Spleen (tissue), 11 donors: ENCODE measurements around the gene RARA. TPM values are rescaled to one million over a fixed set of nuclear protein-coding genes. Genes with fewer than 3 reads are reported as not detected.
A peak's percentile ranks its signal among the peaks of the same experiment; 100 is the strongest.
"Not testable (repeated sequence)": the region's sequence is repeated elsewhere in the genome, so short reads cannot be mapped to it uniquely, and the experiment has no call there.

Source experiments
- DNase-seq: peaks from one replicate; pipeline ENCODE4 v3.0.0-alpha.2; 2020
- H3K27ac ChIP-seq, 8 donors: fragments of 200-600 bp; sonication (generic) in 7 of 8; 1 replicate in 4 of 8; 2 replicates in 4 of 8; pipeline versions ENCODE4 v1.5.0 to v1.8.0; 2016 to 2021; ENCODE audit warnings: inconsistent platforms in 4 of 8, mild to moderate bottlenecking in 4 of 8, moderate library complexity in 1 of 8
- H3K27me3 ChIP-seq, 7 donors: fragments of 200-600 bp; sonication (generic) in 6 of 7; replicated peaks in 1 of 7; 1 replicate in 4 of 7; 2 replicates in 3 of 7; pipeline versions ENCODE4 v1.5.0 to v1.8.0; 2016 to 2021; ENCODE audit warnings: inconsistent platforms in 3 of 7, mild to moderate bottlenecking in 1 of 7
- H3K36me3 ChIP-seq, 6 donors: fragments of 200-600 bp; sonication (generic) in 5 of 6; 1 replicate in 4 of 6; 2 replicates in 2 of 6; pipeline versions ENCODE4 v1.5.0 to v1.8.0; 2016 to 2021; ENCODE audit warnings: inconsistent platforms in 2 of 6
- H3K4me1 ChIP-seq, 6 donors: fragments of 200-600 bp; sonication (generic) in 5 of 6; 1 replicate in 3 of 6; 2 replicates in 3 of 6; pipeline versions ENCODE4 v1.5.0 to v1.8.0; 2016 to 2021; ENCODE audit warnings: inconsistent platforms in 3 of 6
- H3K4me3 ChIP-seq, 8 donors: fragments of 200-600 bp; sonication (generic) in 7 of 8; 1 replicate in 4 of 8; 2 replicates in 4 of 8; pipeline versions ENCODE4 v1.5.0 to v1.8.0; 2016 to 2021; ENCODE audit warnings: inconsistent platforms in 4 of 8, mild to moderate bottlenecking in 4 of 8, moderate library complexity in 2 of 8
- H3K9me3 ChIP-seq, 8 donors: fragments of 200-600 bp; sonication (generic) in 7 of 8; 1 replicate in 4 of 8; 2 replicates in 4 of 8; pipeline versions ENCODE4 v1.5.0 to v1.8.0; 2016 to 2021; ENCODE audit warnings: inconsistent platforms in 4 of 8
- POLR2A ChIP-seq, 3 donors: fragments of 450-650 bp; IDR thresholded peaks; one replicate each; pipeline ENCODE4 v1.5.1; 2017; ENCODE audit warnings: antibody characterized with exemption in 3 of 3, mild to moderate bottlenecking in 1 of 3
- POLR2AphosphoS5 ChIP-seq, 3 donors: sonication (generic); formaldehyde crosslinking; IDR thresholded peaks; one replicate each; pipeline ENCODE4 v1.5.1; 2017; ENCODE audit warnings: antibody characterized with exemption in 3 of 3
- WGBS, 5 donors: extraction: QIAGEN DNeasy Blood & Tissue Kit in 3 of 5; methylation state at CpG; one replicate each; pipeline versions ENCODE4 v1.1.5 to v1.1.7; 2013 to 2018; 5-methylcytosine and 5-hydroxymethylcytosine counted together
- intact Hi-C: fragments of 100-400 bp; cut with DNase I; formaldehyde crosslinking; loops from one replicate; pipeline ENCODE4 v1.15.0; 2023; ENCODE audit warnings: low total_unique reads
- polyA plus RNA-seq, 3 donors: library from polyadenylated mRNA; stranded (reverse); fragments of 200-250 nt; gene quantifications; one replicate each; pipeline ENCODE4 v1.2.1, GENCODE V29; 2013
- total RNA-seq, 7 donors: library from RNA; depleted of rRNA in 3 of 7; stranded (reverse); fragments of >200 nt in 3 of 7; fragmentation: NEBNext Ultra II Directional in 4 of 7; extraction: Animal tissue kit (Norgen Biotek cat#: 25700) in 4 of 7; gene quantifications; one replicate each; pipeline versions ENCODE4 v1.1.0 to v1.2.1, GENCODE V29; 2016 to 2021
- TF ChIP-seq, protein P1 (sequence below), 11 experiments: fragments of 200-600 bp in 7 of 11; fragments of 450-650 bp in 4 of 11; sonication (generic) in 4 of 11; IDR thresholded peaks in 8 of 11; conservative IDR thresholded peaks in 3 of 11; 1 replicate in 7 of 11; 2 replicates in 4 of 11; pipeline versions ENCODE4 v1.4.0 to v1.8.0; 2016 to 2021; ENCODE audit warnings: antibody characterized with exemption in 11 of 11, inconsistent platforms in 4 of 11, mild to moderate bottlenecking in 1 of 11
- donor health status: healthy with polysubstance abuse.
- donor health status: DM: no; HTN: no; CAD: no; lungs with moderate emphysema.
- donor health status: DM: no; HTN: no; CAD: no.
- donor health status: Bipolar disorder and iron deficiency.
- donor health status: healthy.
- donor health status: DM: no; HTN: no; CAD: no.
- donor health status: DM: yes; HTN: yes; CAD: no.

Gene RARA
- total and polyA plus RNA-seq, 10 donors: 13.3 to 95.1 (median 58.9) TPM

DNA sequence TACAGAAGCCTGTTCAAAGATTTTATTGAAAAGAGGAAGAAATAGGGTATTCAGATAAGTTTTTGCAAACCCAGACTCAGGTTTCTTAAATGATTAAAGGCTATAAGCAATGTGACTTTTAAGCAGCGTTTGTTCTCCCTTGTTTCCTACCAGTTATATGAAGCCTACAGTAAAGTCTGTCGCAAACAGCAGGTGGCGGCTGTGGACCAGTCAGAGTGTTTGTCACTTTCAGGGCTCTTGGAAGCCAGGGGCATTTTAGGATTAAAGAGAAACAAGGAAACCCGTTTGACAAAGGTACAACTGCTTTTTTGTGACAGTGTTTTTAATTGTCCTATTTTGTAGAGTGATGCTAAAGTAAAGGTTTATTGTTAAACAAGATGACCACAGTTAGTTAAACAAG lies 7.7 kb upstream of the RARA start:
- WGBS, 5 donors: 72 to 79% (median 77%) methylated on average over 4 of the region's 4 CpGs
- intact Hi-C loops: loop anchor here (10.0 kb wide), 1 partner anchor 233 kb away; no protein-coding TSS in a partner anchor
- DNase-seq: no peak

DNA sequence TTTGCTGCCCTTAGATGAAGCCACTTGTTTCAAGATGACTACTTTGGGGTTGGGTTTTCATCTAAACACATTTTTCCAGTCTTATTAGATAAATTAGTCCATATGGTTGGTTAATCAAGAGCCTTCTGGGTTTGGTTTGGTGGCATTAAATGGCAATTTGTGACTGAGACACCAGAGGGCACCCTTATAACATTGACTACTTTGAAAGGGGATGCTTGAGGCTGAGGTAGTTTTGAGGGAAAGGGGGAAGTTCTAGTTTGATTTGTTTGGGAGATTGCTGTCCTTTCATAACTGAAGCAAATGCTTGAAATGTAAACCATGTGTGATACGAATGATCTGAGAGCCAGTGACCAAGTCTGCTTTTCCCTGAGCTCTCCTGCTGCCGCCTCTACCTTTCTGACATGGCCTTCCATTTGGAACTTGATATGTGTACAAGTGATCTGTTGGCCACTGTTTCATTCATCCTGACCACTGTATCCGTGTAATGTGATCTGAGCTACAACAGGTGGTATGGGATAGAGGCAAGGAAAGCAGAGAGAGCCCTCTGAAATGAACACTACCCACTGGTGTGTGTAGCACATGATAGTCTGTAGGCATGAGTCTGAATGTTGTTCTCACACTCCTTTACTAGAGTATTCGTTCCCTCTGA lies 5.8 kb upstream of the RARA start:
- Histone ChIP-seq H3K4me3 (no peak overlapping the region), H3K4me1 (peaks cover 24 to 54% (median 39%) of the 10 kb centered on the region in 6 donors), H3K27me3 (no peaks in the 10 kb centered on the region), H3K9me3 (no peaks in the 10 kb centered on the region), H3K36me3 (peaks cover 0 to 15% (median 0%) of the 10 kb centered on the region in 6 donors), H3K27ac (peak overlapping the region in 3 of 8 donors; percentile 33 to 58 (median 50))
- TF ChIP-seq POLR2AphosphoS5 (IDR thresholded peaks at IDR 0.05) (peak in 1 of 3 donors; percentile 43), POLR2A (IDR thresholded peaks at IDR 0.05) (no peak)
- TF ChIP-seq, protein P1, sequence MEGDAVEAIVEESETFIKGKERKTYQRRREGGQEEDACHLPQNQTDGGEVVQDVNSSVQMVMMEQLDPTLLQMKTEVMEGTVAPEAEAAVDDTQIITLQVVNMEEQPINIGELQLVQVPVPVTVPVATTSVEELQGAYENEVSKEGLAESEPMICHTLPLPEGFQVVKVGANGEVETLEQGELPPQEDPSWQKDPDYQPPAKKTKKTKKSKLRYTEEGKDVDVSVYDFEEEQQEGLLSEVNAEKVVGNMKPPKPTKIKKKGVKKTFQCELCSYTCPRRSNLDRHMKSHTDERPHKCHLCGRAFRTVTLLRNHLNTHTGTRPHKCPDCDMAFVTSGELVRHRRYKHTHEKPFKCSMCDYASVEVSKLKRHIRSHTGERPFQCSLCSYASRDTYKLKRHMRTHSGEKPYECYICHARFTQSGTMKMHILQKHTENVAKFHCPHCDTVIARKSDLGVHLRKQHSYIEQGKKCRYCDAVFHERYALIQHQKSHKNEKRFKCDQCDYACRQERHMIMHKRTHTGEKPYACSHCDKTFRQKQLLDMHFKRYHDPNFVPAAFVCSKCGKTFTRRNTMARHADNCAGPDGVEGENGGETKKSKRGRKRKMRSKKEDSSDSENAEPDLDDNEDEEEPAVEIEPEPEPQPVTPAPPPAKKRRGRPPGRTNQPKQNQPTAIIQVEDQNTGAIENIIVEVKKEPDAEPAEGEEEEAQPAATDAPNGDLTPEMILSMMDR (IDR thresholded peaks at IDR 0.05 in 8 of 11, conservative IDR thresholded peaks at IDR 0.05 in 3 of 11): peak; percentile 62 to 93 (median 84)
- WGBS, 5 donors: 52 to 69% (median 59%) methylated on average over 4 of the region's 4 CpGs
- DNase-seq: no peak
- intact Hi-C loops: loop anchor here (2.0 to 10.0 kb wide), 2 partner anchors 52 to 232 kb away; no protein-coding TSS in a partner anchor

More for the DNA sequence above, 7.7 kb upstream of the RARA start:
- Histone ChIP-seq H3K27me3 (no peaks in the 10 kb centered on the region), H3K4me3 (no peak overlapping the region), H3K36me3 (peaks cover 0 to 15% (median 0%) of the 10 kb centered on the region in 6 donors), H3K4me1 (peaks cover 13 to 42% (median 21%) of the 10 kb centered on the region in 6 donors), H3K27ac (no peak overlapping the region), H3K9me3 (no peaks in the 10 kb centered on the region)
- TF ChIP-seq POLR2A (IDR thresholded peaks at IDR 0.05) (no peak), POLR2AphosphoS5 (IDR thresholded peaks at IDR 0.05) (no peak)
- TF ChIP-seq, protein P1 (IDR thresholded peaks at IDR 0.05 in 8 of 11, conservative IDR thresholded peaks at IDR 0.05 in 3 of 11): no peak

DNA sequence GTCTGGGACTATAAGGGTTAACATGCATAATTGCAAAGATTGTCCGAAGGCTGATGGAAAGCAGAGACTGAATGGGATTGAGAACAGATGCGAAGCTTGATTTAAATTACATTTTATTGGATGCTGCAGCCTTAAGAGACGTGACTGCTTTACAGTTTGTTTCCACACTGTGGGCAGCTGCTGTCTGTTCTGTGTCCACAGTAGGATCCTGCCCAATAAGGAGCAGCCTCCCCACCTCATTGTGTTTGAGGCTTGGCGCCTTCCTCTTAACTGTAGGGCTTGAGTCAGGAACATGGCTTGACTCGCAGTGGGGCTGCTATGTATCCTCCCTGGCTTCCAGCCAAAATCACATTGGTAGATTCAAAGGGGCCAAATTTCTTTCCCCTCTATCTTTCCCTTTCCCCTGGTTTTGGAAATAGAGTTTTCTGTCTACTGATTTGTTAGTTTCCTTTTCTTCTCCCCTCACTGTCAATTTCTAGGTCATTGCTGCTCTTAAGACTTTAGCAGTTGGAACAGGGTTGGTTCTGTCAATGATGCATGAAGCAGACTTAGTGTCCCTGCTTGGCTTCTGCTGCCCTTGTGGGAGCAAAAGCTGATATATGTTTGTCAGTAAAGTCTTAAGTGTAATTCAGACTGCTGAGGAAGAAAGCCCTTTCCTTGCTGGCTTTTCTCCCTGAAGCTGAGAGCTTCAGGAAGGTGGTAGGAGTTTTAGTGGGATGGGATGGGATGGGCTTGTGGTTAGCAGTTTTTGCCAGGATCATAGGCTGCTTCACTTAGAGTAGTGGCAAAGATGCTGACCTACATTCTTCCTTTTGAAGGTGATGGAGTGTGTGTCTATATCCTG lies 5.0 kb upstream of the RARA start:
- WGBS, 5 donors: 57 to 78% (median 74%) methylated on average over 5 of the region's 5 CpGs
- TF ChIP-seq, protein P1 (IDR thresholded peaks at IDR 0.05 in 8 of 11, conservative IDR thresholded peaks at IDR 0.05 in 3 of 11): no peak
- TF ChIP-seq POLR2AphosphoS5 (IDR thresholded peaks at IDR 0.05) (no peak), POLR2A (IDR thresholded peaks at IDR 0.05) (no peak)
- H3K9me3 ChIP-seq: no peaks in the 10 kb centered on the region
- peaks cover 0 to 15% (median 0%) of the 10 kb centered on the region in 6 donors for H3K36me3 ChIP-seq
- H3K4me3 ChIP-seq: no peak overlapping the region
- intact Hi-C loops: loop anchor here (2.0 to 10.0 kb wide), 2 partner anchors 51 to 231 kb away; no protein-coding TSS in a partner anchor
- peak overlapping the region in 6 of 8 donors; percentile 4 to 58 (median 26) for H3K27ac ChIP-seq
- H3K27me3 ChIP-seq: no peaks in the 10 kb centered on the region
- DNase-seq: no peak
- peaks cover 32 to 62% (median 47%) of the 10 kb centered on the region in 6 donors for H3K4me1 ChIP-seq

DNA sequence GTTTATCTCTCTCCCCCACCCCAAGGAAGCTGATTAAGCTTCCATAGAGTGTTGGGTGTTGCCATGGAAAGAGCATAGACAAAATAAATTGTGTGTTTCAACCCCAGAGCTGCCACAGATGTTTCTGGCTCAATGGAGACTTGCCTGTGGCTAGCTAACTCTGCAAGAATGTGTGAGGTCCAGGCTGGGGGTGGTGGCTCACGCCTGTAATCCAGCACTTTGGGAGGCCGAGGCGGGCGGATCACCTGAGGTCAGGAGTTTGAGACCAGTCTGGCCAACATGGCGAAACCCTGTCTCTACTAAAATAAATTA lies 4.5 kb upstream of the RARA start:
- peaks cover 37 to 68% (median 53%) of the 10 kb centered on the region in 6 donors for H3K4me1 ChIP-seq
- not testable (repeated sequence) for H3K27me3 ChIP-seq, H3K4me3 ChIP-seq, DNase-seq, H3K9me3 ChIP-seq
- WGBS, 5 donors: 89 to 99% (median 95%) methylated on average over 5 of the region's 5 CpGs
- intact Hi-C loops: loop anchor here (10.0 kb wide), 1 partner anchor 230 kb away; no protein-coding TSS in a partner anchor
- H3K36me3 ChIP-seq: peaks cover 0 to 15% (median 0%) of the 10 kb centered on the region in 6 donors
- H3K27ac ChIP-seq: peak overlapping the region in 6 of 8 donors; percentile 4 to 58 (median 26)

DNA sequence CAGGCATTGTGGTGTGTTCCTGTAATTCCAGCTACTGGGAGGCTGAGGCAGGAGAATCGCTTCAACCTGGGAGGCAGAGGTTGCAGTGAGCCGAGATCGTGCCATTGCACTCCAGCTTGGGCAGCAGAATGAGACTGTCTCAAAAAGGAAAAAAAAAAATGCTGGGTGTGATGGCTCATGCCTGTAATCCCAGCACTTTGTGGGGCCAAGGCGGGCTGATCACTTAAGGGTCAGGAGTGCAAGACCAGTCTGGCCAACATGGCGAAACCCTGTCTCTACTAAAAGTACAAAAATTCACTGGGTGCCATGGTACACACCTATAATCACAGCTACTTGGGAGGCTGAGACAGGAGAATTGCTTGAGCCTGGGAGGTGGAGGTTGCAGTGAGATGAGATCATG lies 4.1 kb upstream of the RARA start:
- H3K36me3 ChIP-seq: peaks cover 0 to 11% (median 0%) of the 10 kb centered on the region in 6 donors
- H3K27ac ChIP-seq: peak overlapping the region in 2 of 8 donors; percentile 50 to 58
- H3K4me3 ChIP-seq, H3K9me3 ChIP-seq, DNase-seq, H3K27me3 ChIP-seq: not testable (repeated sequence)
- intact Hi-C loops: loop anchor here (10.0 kb wide), 1 partner anchor 230 kb away; no protein-coding TSS in a partner anchor
- WGBS, 5 donors: 91 to 98% (median 98%) methylated on average over 5 of the region's 5 CpGs
- H3K4me1 ChIP-seq: peaks cover 41 to 72% (median 56%) of the 10 kb centered on the region in 6 donors
